ENCODE results near the gene ZNF606. TPM values are rescaled to one million over a fixed set of nuclear protein-coding genes. Genes with fewer than 3 reads are reported as not detected.

Gene ZNF606
- total RNA-seq: 47.6 TPM

DNA sequence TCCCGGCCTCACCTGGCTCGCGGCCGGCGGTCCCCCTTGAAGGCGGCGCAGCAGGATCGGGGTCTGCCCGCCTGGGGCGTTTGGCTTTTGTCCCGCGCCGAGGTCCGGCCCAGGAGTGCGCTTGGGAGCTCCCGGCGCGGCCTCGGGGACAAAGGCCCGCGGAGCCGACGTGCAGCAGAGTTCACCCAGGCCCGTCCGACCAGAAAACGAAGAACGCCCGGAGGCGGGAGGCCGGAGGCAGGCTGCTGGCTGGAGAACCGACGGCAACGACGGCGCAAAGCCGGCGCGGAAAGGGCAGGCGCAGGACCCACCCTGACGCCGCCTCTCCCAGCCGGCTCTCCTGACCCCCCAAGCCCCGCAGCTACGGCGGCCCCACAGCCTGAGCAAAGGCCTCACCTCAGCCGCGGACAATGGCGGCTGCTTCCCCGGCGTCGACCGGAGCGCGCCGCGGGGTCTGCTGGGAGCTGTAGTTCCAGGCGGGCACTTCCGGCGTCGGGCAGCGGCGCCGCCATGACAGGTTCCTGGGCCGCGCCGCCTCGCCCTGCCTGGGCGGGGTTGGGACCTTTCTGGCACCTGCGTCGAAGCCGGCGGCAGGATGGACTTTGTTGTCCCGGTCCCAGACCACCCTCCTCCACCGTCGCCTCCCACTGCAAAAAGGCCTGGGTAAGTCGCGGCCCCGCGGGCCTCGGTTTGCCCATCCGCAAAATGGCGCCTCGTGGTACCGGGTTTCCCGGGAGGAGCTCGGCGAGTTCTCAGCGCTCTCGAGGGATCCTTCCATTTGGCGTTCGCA, at the start of gene ZNF606:
Gene ZNF606, minus strand, starts transcription at position 437 of the 790 bp plus-strand sequence. CDS start 1,501 bp downstream, outside the sequence.

DNA sequence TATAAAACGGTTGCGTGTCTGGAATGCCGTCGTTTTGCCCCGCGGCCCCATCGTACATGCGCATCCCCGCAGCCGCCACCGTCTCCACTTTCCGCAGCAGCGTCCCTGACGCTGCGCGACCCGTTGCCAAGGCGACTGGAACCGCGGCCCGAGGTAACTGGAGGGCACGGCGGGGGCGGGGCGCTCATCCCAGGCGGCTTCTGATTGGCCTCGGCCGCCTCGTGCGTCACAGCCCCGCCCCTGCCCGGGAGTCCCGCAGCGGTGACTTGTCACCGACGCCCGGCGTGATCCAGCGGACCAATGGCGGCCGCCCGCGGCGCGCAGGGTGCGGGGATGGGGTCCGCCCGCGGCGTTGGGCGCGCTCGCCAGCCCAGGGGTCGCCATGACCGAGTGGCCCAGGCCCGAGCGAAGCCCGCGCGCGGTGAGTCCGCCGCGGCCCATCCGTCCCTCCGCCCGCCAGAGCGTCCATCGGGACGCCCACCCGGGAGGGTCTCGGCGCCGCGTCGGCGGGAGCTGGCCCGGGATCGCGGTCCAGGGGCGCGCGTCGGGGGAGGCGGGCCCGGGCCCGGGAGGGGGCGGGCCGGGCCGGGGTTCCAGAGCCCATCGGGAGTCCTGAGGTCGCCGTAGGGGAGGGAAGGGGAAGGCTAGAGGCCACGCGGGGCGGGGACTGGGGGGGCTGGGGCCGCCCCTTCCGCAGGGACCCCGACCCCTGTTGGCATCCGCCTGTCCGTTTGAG, 31.3 kb upstream of the ZNF606 start, which contains the start of gene ZSCAN1:
Gene ZSCAN1, plus strand, starts transcription at position 285 of the 736 bp plus-strand sequence. CDS start 3,812 bp downstream, outside the sequence.

DNA sequence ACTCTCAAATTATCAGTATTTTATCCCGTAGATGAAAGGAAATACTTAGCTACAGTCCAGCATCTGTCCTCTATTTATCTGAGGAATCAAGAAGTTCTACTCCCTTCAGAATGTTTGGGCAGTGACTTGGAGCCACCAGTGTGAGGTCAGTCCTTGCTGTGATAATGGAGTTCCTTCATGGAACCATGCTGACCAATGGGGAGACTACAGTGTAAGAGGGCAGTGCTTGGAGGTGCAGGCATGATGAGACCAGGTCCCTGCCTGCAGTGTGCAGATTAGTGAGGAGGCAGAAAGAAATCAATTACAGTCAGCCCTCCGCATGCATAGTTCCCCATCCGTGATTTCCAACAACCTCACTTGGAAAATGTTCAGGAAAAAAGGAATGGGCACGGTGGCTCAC, 28.2 kb downstream of the ZNF606 start, which contains the start of gene C19orf18:
Gene C19orf18, minus strand, starts transcription at position 101 of the 400 bp plus-strand sequence. CDS start 102 bp downstream, outside the sequence.

DNA sequence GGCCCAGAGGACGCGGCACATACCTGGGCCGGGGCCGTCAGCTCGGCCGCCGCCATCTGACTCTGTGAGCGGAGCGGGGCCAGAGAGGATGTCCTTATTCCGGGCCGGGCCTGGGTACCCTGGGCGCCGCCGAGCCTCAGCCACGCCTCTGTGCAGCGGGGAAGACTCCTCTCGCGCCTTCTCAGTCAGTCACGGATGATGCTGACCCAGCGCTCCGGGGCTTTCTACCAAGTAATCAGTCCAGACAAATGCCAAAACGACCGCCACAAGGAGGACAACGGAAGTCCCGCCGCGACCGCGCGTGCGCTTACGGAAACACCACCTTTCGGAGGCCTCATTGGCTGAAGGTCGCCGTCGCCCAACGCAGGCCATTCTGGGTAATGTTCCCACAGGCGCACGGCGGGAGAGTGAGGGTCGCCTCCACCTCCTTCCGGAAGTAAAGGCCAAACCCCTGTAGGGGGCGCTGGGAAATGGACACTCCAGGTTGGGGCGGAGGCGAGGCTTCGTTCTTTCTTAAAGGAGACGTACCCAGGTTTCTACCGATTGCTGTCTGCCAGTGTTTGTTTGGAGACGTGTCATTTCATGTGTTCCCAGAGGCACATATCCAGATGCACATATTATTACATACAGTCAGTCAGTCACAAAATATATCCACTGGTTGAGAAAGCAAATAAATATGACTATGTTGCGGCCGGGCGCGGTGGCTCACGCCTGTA, 55.0 kb downstream of the ZNF606 start, which contains the start of gene ZNF256:
Gene ZNF256, minus strand, starts transcription at position 288 of the 716 bp plus-strand sequence. Its CDS starts 232 bp downstream, at position 56.

DNA sequence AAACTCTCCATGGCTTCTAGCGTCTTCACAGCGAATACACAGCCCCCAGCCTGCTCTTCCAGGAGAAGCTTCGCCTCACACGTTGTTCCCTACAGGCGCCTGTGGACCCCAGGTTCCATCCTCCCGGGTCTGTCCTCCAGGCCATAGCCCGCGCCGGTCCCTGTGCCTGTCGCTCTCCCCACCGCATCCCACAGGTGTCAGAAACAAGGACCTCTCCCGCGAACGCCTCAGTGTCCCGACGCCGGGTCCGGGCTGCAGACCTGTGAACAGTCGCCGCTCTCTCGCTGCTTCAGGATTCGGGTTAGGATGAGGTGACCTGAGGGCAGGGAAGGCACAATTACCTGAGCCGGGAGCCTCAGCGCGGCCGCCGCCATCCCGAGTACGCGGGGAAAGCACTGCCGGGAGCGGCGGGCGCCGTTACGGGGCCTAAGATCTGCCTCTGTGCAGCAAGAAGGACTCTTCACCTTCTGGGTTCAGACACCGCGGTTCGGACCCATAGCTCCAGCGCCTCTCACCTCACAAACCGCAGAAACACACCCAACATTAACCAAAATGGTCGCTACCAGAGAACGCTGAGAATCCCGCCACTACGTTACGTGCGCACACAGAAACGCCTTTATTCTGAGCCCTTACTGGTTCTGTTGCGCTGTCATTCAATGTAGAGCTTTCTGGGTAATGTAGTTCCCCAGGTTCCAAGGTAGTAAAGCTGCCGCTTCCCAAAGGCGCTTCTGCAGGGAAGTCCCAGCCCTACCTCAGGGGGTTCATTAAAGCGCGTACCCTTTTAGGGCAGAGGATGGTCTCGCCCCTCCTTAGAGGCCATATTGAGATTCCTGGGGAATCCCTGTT, 67.6 kb downstream of the ZNF606 start, which contains the start of gene ZNF418:
Gene ZNF418, minus strand, starts transcription at position 583 of the 846 bp plus-strand sequence. CDS start 1,580 bp downstream, outside the sequence.

Other genes starting within 250 kb of the ZNF606 start
- 33.7 TPM for gene ZNF586, start 233.1 kb downstream of the ZNF606 start, total RNA-seq
- gene ZNF552, start 187.9 kb downstream of the ZNF606 start, total RNA-seq: 20.0 TPM
- 18.5 TPM for gene ZNF587B, start 172.5 kb downstream of the ZNF606 start, total RNA-seq
- 54.7 TPM for gene ZNF587, start 153.0 kb downstream of the ZNF606 start, total RNA-seq
- gene ZNF814, start 113.8 kb downstream of the ZNF606 start, total RNA-seq: 29.7 TPM
- 34.0 TPM for gene ZNF417, start 86.2 kb downstream of the ZNF606 start, total RNA-seq
- 12.8 TPM for gene ZNF418, start 67.4 kb downstream of the ZNF606 start, total RNA-seq
- 10.9 TPM for gene ZNF256, start 55.1 kb downstream of the ZNF606 start, total RNA-seq
- 0.53 TPM for gene C19orf18, start 28.3 kb downstream of the ZNF606 start, total RNA-seq
- 1.6 TPM for gene ZSCAN1, start 31.2 kb upstream of the ZNF606 start, total RNA-seq
- gene ZNF135, start 56.5 kb upstream of the ZNF606 start, total RNA-seq: 18.4 TPM
- 144 TPM for gene ZSCAN18, start 95.4 kb upstream of the ZNF606 start, total RNA-seq
- gene ZNF329, start 148.0 kb upstream of the ZNF606 start, total RNA-seq: 24.6 TPM
- 17.5 TPM for gene ZNF274, start 180.2 kb upstream of the ZNF606 start, total RNA-seq
- 57.1 TPM for gene ZNF544, start 226.1 kb upstream of the ZNF606 start, total RNA-seq

Data from metanephros (tissue), 1 donor.